GM12878 (cell line): Measurements from ENCODE around the gene EPAS1. TPM values are rescaled to one million over a fixed set of nuclear protein-coding genes. Genes with fewer than 3 reads are reported as not detected.

Source experiments
- ATAC-seq: fragments of 200-7000 bp; cut with Tn5 transposase; 3 replicates; pipeline ENCODE4 v1.9.1; 2020; ENCODE audit warnings: mild to moderate bottlenecking, moderate library complexity
- BruUV-seq: library from RNA; stranded (reverse); fragments of 400-500 nt; replicated peaks from 2 replicates; lab custom pipeline; 2021; lab: Mats Ljungman, UMichigan
- CTCF ChIA-PET: fragments of 300-600 bp; sonication (Branson Sonifier 250); formaldehyde crosslinking; extraction: SDS; loops from one replicate; lab custom pipeline; 2021; ENCODE audit warnings: inconsistent platforms; lab: Yijun Ruan, JAX
- POLR2A ChIA-PET: fragments of 350-600 bp; formaldehyde crosslinking; extraction: SDS; loops from one replicate; lab custom pipeline; 2021; ENCODE audit warnings: inconsistent platforms; lab: Charles Lee
- RAD21 ChIA-PET: fragments of 300-600 bp; sonication (Branson Sonifier 250); formaldehyde crosslinking; loops from one replicate; lab custom pipeline; 2023; ENCODE audit warnings: antibody characterized with exemption; ENCODE audit not compliant: unreplicated experiment; lab: Charles Lee
- SMC1A ChIA-PET: fragments of 300-600 bp; sonication (Branson Sonifier 250); formaldehyde crosslinking; loops from one replicate; lab custom pipeline; 2023; ENCODE audit not compliant: unreplicated experiment, uncharacterized antibody; lab: Charles Lee
- DNase-seq: peaks from one replicate; pipeline ENCODE4 v3.0.0-alpha.2; 2011; ENCODE audit warnings: low read depth, low spot score
- FAIRE-seq: peaks from 3 replicates; lab custom pipeline; 2011; peaks lifted over from hg19 to GRCh38; lab: Jason Lieb, UNC
- H2AFZ ChIP-seq: 2 replicates; pipeline ENCODE4 v1.6.0; 2011; ENCODE audit warnings: low read depth, low read length, control low read depth; ENCODE audit not compliant: control insufficient read depth
- H3K27ac ChIP-seq: 2 replicates; pipeline ENCODE4 v1.5.1; 2011; ENCODE audit warnings: control low read depth; ENCODE audit not compliant: control insufficient read depth, insufficient read depth
- H3K27me3 ChIP-seq, 2 experiments: replicated peaks in 1 of 2; 2 replicates each; pipeline versions ENCODE4 v1.6.0 to v1.6.1; 2011; ENCODE audit warnings: low read length in 1 of 2; ENCODE audit not compliant: control insufficient read depth in 2 of 2, insufficient read depth in 2 of 2
- H3K36me3 ChIP-seq, 2 experiments: 2 replicates each; pipeline ENCODE4 v1.5.1; 2011; ENCODE audit warnings: low read length in 1 of 2; ENCODE audit not compliant: control insufficient read depth in 2 of 2, insufficient read depth in 2 of 2
- H3K4me1 ChIP-seq: 2 replicates; pipeline ENCODE4 v1.6.1; 2011; ENCODE audit warnings: mild to moderate bottlenecking, low read length, moderate library complexity, mixed read lengths; ENCODE audit not compliant: control insufficient read depth, insufficient read depth
- H3K4me2 ChIP-seq: 2 replicates; pipeline ENCODE4 v1.6.0; 2011; ENCODE audit warnings: control low read depth; ENCODE audit not compliant: control insufficient read depth, insufficient read depth
- H3K4me3 ChIP-seq: fragments of 200-600 bp; sonication (generic); 2 replicates; pipeline ENCODE4 v1.5.1; 2016
- H3K79me2 ChIP-seq: 2 replicates; pipeline ENCODE4 v1.6.0; 2011; ENCODE audit warnings: low read length; ENCODE audit not compliant: control insufficient read depth, insufficient read depth
- H3K9ac ChIP-seq: 2 replicates; pipeline ENCODE4 v1.8.0; 2011; ENCODE audit warnings: low read length, control low read depth, mixed read lengths; ENCODE audit not compliant: control insufficient read depth, insufficient read depth
- H3K9me3 ChIP-seq: replicated peaks from 3 replicates; pipeline ENCODE4 v1.5.1; 2011; ENCODE audit warnings: mild to moderate bottlenecking, low read length; ENCODE audit not compliant: control insufficient read depth, insufficient read depth
- H4K20me1 ChIP-seq: 2 replicates; pipeline ENCODE4 v1.6.0; 2011; ENCODE audit not compliant: control insufficient read depth, insufficient read depth
- BACH1 ChIP-seq: fragments of 450-650 bp; IDR thresholded peaks from 2 replicates; pipeline ENCODE4 v1.6.1; 2017; ENCODE audit warnings: mild to moderate bottlenecking, borderline replicate concordance
- BCL3 ChIP-seq: IDR thresholded peaks from 2 replicates; pipeline ENCODE4 v1.6.1; 2011; ENCODE audit warnings: borderline replicate concordance, low read depth, mild to moderate bottlenecking, moderate library complexity, low read length; ENCODE audit not compliant: insufficient read depth, poor library complexity, severe bottlenecking
- CBX3 ChIP-seq: fragments of 200-600 bp; sonication (generic); IDR thresholded peaks from 2 replicates; pipeline ENCODE4 v1.6.1; 2016; ENCODE audit warnings: low read depth, borderline replicate concordance
- CEBPB ChIP-seq, 2 experiments: fragments of 150-350 bp in 1 of 2; IDR thresholded peaks; 2 replicates each; pipeline ENCODE4 v1.6.1; 2012 to 2014; ENCODE audit warnings: low read depth in 2 of 2, low read length in 2 of 2, borderline replicate concordance in 1 of 2, inconsistent platforms in 1 of 2
- E2F4 ChIP-seq: IDR thresholded peaks from 2 replicates; pipeline ENCODE4 v1.6.1; 2012; ENCODE audit warnings: low read depth, low read length, improper control_type of control experiment
- IKZF1 ChIP-seq: fragments of 450-650 bp; conservative IDR thresholded peaks from 2 replicates; pipeline ENCODE4 v1.6.1; 2017; ENCODE audit warnings: antibody characterized with exemption, mild to moderate bottlenecking
- IKZF2 ChIP-seq, 2 experiments: fragments of 450-650 bp; IDR thresholded peaks; 2 replicates each; pipeline ENCODE4 v1.6.1; 2017; ENCODE audit warnings: mild to moderate bottlenecking in 2 of 2, moderate library complexity in 2 of 2
- IRF4 ChIP-seq: IDR thresholded peaks from 2 replicates; pipeline ENCODE4 v1.6.1; 2011; ENCODE audit warnings: low read depth, low read length
- KAT2A ChIP-seq: conservative IDR thresholded peaks from 2 replicates; pipeline ENCODE4 v1.6.1; 2011; ENCODE audit warnings: low read depth, low read length; ENCODE audit not compliant: control insufficient read depth
- PAX8 ChIP-seq: fragments of 450-650 bp; IDR thresholded peaks from 2 replicates; pipeline ENCODE4 v1.6.1; 2017; ENCODE audit warnings: mild to moderate bottlenecking, moderate library complexity
- RAD21 ChIP-seq: IDR thresholded peaks from 2 replicates; pipeline ENCODE4 v1.6.1; 2011; ENCODE audit warnings: mild to moderate bottlenecking, low read depth, low read length, moderate library complexity; ENCODE audit not compliant: insufficient read depth
- SIN3A ChIP-seq: IDR thresholded peaks from 2 replicates; pipeline ENCODE4 v1.6.1; 2012; ENCODE audit warnings: low read depth, low read length, improper control_type of control experiment
- STAT3 ChIP-seq: IDR thresholded peaks from 2 replicates; pipeline ENCODE4 v1.6.1; 2011; ENCODE audit warnings: low read depth, low read length, improper control_type of control experiment
- TBL1XR1 ChIP-seq: IDR thresholded peaks from 2 replicates; pipeline ENCODE4 v1.6.1; 2012; ENCODE audit warnings: low read depth, low read length, improper control_type of control experiment
- USF1 ChIP-seq: IDR thresholded peaks from 2 replicates; pipeline ENCODE4 v1.6.1; 2011; ENCODE audit warnings: borderline replicate concordance, low read depth, mild to moderate bottlenecking, moderate library complexity, mixed read lengths, low read length; ENCODE audit not compliant: insufficient read depth; ENCODE audit errors: extremely low read length
- ZNF384 ChIP-seq: IDR thresholded peaks from 2 replicates; pipeline ENCODE4 v1.6.1; 2012; ENCODE audit warnings: low read depth, mild to moderate bottlenecking, low read length, improper control_type of control experiment, borderline replicate concordance
- WGBS: methylation state at CpG from one replicate; pipeline ENCODE4 v1.1.6; 2016; ENCODE audit warnings: low lambda C conversion rate; ENCODE audit not compliant: insufficient replicate concordance, insufficient coverage; ENCODE audit errors: missing lambda C conversion rate; 5-methylcytosine and 5-hydroxymethylcytosine counted together
- in situ Hi-C: fragments of 300-500 bp; cut with MboI; formaldehyde crosslinking; loops from 9 replicates; pipeline ENCODE4 v1.14.3; 2018; ENCODE audit warnings: mixed read lengths
- intact Hi-C: fragments of 100-400 bp; cut with micrococcal nuclease; formaldehyde crosslinking; loops from one replicate; pipeline ENCODE4 v1.14.2; 2022; ENCODE audit not compliant: unreplicated experiment
- polyA plus RNA-seq, 11 experiments: library from polyadenylated mRNA; depleted of rRNA in 4 of 11; unstranded in 6 of 11; stranded (reverse) in 5 of 11; fragments of >200 nt; fragmentation: Nextera tagmentation in 4 of 11; fragmentation: Illumina TruSeq in 1 of 11; extraction: Ambion mirVana in 4 of 11; extraction: Trizol in 1 of 11; gene quantifications; 1 replicate in 1 of 11; 2 replicates in 10 of 11; pipeline versions ENCODE4 v1.2.1 to v1.2.3, GENCODE V29; 2011 to 2016; ENCODE audit warnings: inconsistent platforms in 2 of 11, missing spikeins in 2 of 11, low read depth in 1 of 11
- total RNA-seq, 4 experiments: library from RNA; depleted of rRNA in 3 of 4; stranded (reverse); fragments of >200 nt in 3 of 4; fragmentation: Illumina TruSeq in 1 of 4; extraction: Trizol in 1 of 4; gene quantifications; 2 replicates each; pipeline versions ENCODE4 v1.2.1 to v1.2.3, GENCODE V29; 2013 to 2021
- TF ChIP-seq, protein P1 (sequence below): IDR thresholded peaks from 2 replicates; pipeline ENCODE4 v1.6.1; 2012; ENCODE audit warnings: low read depth, low read length, improper control_type of control experiment
- TF ChIP-seq, protein P2 (sequence below): IDR thresholded peaks from 2 replicates; pipeline ENCODE4 v1.6.1; 2011; ENCODE audit warnings: low read depth, low read length, improper control_type of control experiment, borderline replicate concordance

The EPAS1 gene
- total and polyA plus RNA-seq, 10 of the 15 experiments (the other 5 are each of a cell fraction or from before 2014, with no cell fraction given), result 0.11 to 22.0 (median 1.3) TPM; not detected in 1

DNA sequence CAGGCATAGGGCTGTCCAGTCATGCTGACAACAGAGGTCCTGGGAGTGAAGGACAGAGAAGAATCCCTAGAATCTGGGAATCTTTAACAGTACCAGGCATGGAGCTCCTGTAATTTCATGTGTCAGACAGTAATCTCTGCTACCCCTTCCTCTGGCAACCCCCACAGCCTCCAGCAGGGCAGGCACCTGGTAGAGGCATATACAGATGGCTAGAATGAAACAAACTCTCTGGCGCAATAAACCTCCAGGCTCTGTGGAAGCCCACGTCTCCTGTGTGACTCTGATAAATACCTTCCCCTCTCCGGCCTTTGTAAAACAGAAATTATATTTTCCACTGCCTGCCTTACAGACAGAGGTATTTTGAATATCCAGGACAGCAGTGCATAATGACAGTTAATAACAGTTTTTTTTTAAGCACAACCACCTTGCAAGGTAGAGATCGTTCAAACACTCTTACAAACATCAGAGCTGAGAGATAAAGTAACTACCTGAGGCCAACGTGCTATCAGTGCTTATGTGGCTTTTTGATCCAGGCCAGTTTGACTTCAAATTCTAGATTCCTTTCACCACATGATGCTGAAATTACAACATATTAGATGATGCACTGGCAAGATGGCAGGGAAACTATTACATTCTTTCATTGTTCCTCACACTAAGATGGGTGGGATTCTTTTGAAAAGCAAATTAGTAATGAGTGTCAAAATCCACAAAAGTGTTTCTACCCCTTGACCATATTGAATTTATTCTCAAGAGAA, 134.5 kb downstream of the EPAS1 start:
- ChIA-PET RAD21 (no interaction called here), CTCF (interaction anchor here (1.1 kb wide), 1 partner anchor 19 kb away, joined by 3 read pairs; no protein-coding TSS in a partner anchor), SMC1A (interaction anchor here (2.0 kb wide), 1 partner anchor 19 kb away, joined by 4 read pairs; no protein-coding TSS in a partner anchor)
- no peak overlapping the region for H3K9ac ChIP-seq
- H3K79me2 ChIP-seq, result no peaks in the 10 kb centered on the region
- BruUV-seq, result no TSS peak
- H3K4me1 ChIP-seq, result no peaks in the 10 kb centered on the region
- H3K4me3 ChIP-seq, result no peak overlapping the region
- H3K4me2 ChIP-seq, result no peak overlapping the region
- no peak overlapping the region for H3K27ac ChIP-seq
- no peaks in the 10 kb centered on the region; the same call in 2 of the 3 replicates for H3K9me3 ChIP-seq
- no peaks in the 10 kb centered on the region for H4K20me1 ChIP-seq
- FAIRE-seq, result no peak
- intact Hi-C loops, result no loop called here
- H3K36me3 ChIP-seq, result no peaks in the 10 kb centered on the region
- DNase-seq, result no peak
- 26% methylated on average over 5 of the region's 5 CpGs for WGBS
- no peak overlapping the region for H2AFZ ChIP-seq
- ATAC-seq, result peak; percentile 18; the same call in 1 of the 3 replicates
- no peaks in the 10 kb centered on the region; a peak in 1 of 4 replicates for H3K27me3 ChIP-seq
- TF ChIP-seq E2F4 (no peak), IRF4 (no peak), CBX3 (no peak), RAD21 (no peak), PAX8 (no peak), ZNF384 (no peak), CEBPB (IDR thresholded peaks at IDR 0.05; ENCODE audit: borderline replicate concordance in 1 of 2, low read depth in 2 of 2, low read length in 2 of 2) (no peak), KAT2A (no peak), STAT3 (no peak), BCL3 (no peak), BACH1 (no peak), IKZF1 (no peak), SIN3A (no peak), USF1 (no peak), IKZF2 (IDR thresholded peaks at IDR 0.05) (no peak), TBL1XR1 (no peak)
- TF ChIP-seq, protein P1, sequence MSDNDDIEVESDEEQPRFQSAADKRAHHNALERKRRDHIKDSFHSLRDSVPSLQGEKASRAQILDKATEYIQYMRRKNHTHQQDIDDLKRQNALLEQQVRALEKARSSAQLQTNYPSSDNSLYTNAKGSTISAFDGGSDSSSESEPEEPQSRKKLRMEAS, result no peak
- TF ChIP-seq, protein P2, sequence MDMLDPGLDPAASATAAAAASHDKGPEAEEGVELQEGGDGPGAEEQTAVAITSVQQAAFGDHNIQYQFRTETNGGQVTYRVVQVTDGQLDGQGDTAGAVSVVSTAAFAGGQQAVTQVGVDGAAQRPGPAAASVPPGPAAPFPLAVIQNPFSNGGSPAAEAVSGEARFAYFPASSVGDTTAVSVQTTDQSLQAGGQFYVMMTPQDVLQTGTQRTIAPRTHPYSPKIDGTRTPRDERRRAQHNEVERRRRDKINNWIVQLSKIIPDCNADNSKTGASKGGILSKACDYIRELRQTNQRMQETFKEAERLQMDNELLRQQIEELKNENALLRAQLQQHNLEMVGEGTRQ, result no peak
- TF ChIP-seq, all 136 proteins: peak for 0
- in situ Hi-C loops, result no loop called here
- POLR2A ChIA-PET, result no interaction called here
